T-helper 1 cell treated with Interleukin-12 subunit alpha and Interleukin-12 subunit beta and Interleukin-4 antibody, amounts not matched to agents 30 μg/mL and 1 μg/mL, for 36 hours (primary cell): ENCODE results near the gene FCRL3.
"Not testable (repeated sequence)": the region's sequence is repeated elsewhere in the genome, so short reads cannot be mapped to it uniquely, and the experiment has no call there.

Source experiments
- H3K27ac Mint-ChIP-seq: one replicate; pipeline ENCODE4 v1.8.0; 2021; ENCODE audit warnings: mild to moderate bottlenecking, mixed read lengths
- H3K27me3 Mint-ChIP-seq: one replicate; pipeline ENCODE4 v1.8.0; 2021; ENCODE audit warnings: low read depth, mixed read lengths
- H3K36me3 Mint-ChIP-seq: one replicate; pipeline ENCODE4 v1.8.0; 2021; ENCODE audit warnings: low read depth, mixed read lengths
- H3K4me1 Mint-ChIP-seq: one replicate; pipeline ENCODE4 v1.8.0; 2021; ENCODE audit warnings: low read depth, mixed read lengths
- H3K4me3 Mint-ChIP-seq: one replicate; pipeline ENCODE4 v1.8.0; 2021; ENCODE audit warnings: mild to moderate bottlenecking, moderate library complexity, mixed read lengths
- H3K9me3 Mint-ChIP-seq: one replicate; pipeline ENCODE4 v1.8.0; 2021; ENCODE audit warnings: mixed read lengths

The FCRL3 gene, protein sequence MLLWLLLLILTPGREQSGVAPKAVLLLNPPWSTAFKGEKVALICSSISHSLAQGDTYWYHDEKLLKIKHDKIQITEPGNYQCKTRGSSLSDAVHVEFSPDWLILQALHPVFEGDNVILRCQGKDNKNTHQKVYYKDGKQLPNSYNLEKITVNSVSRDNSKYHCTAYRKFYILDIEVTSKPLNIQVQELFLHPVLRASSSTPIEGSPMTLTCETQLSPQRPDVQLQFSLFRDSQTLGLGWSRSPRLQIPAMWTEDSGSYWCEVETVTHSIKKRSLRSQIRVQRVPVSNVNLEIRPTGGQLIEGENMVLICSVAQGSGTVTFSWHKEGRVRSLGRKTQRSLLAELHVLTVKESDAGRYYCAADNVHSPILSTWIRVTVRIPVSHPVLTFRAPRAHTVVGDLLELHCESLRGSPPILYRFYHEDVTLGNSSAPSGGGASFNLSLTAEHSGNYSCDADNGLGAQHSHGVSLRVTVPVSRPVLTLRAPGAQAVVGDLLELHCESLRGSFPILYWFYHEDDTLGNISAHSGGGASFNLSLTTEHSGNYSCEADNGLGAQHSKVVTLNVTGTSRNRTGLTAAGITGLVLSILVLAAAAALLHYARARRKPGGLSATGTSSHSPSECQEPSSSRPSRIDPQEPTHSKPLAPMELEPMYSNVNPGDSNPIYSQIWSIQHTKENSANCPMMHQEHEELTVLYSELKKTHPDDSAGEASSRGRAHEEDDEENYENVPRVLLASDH

DNA sequence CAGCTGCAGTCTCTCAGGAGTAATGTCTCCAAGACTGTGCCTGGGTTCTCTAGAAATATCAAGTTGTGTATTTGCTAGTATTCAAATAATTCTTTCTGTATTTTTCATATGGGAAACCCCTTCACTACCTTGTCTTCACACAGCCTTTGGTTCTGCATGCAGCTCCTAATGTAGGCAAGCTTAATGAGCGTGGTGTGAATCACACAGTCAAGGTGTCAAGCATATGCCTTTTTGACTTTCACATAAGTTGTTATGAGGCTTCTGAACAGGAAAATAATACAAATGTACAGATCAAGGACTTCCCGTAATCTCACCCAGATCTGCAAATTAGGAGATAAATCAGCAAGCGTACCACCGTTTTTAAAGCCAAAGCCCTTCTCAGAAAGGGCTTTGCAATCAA, at the start of gene FCRL3:
Gene FCRL3, minus strand, starts transcription at position 38 of the 400 bp plus-strand sequence. CDS start 280 bp downstream, outside the sequence.
- H3K4me1 Mint-ChIP-seq, result no peaks in the 10 kb centered on the region
- no peaks in the 10 kb centered on the region for H3K36me3 Mint-ChIP-seq
- no peaks in the 10 kb centered on the region for H3K9me3 Mint-ChIP-seq
- H3K27ac Mint-ChIP-seq, result no peak within 1 kb of the TSS
- H3K27me3 Mint-ChIP-seq, result peaks cover 3% of the 10 kb centered on the region
- H3K4me3 Mint-ChIP-seq, result no peak within 1 kb of the TSS

DNA sequence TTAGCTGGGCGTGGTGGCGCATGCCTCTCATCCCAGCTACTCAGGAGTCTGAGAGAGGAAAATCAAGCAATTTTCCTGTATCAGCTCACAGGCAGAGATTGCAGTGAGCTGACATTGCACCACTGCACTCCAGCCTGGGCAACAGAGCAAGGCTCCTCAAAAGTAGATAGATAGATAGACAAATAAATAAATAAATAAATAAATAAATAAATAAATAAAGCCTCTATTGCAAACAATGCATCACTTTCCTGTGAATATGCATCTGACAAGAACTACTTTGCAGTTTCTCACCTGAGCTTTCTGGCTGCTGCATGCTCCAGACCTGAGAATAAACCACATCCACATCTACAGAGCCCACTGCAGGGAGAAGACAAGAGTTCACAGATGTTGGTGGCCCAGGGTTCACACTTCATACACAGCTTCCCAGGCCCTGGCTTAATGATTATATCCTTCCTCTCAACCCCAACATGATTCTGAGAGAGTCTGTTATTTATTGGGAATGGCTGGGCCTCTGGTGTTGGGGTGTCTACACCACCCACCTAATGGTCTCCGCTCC, 47.8 kb upstream of the FCRL3 start:
- H3K4me1 Mint-ChIP-seq, result no peaks in the 10 kb centered on the region
- H3K36me3 Mint-ChIP-seq, result no peaks in the 10 kb centered on the region
- no peak overlapping the region for H3K27ac Mint-ChIP-seq
- no peaks in the 10 kb centered on the region for H3K27me3 Mint-ChIP-seq
- no peaks in the 10 kb centered on the region for H3K9me3 Mint-ChIP-seq
- H3K4me3 Mint-ChIP-seq, result no peak overlapping the region

- no peaks in the 10 kb centered on the region for H3K4me1 Mint-ChIP-seq
- H3K27ac Mint-ChIP-seq, result no peak overlapping the region
- no peaks in the 10 kb centered on the region for H3K27me3 Mint-ChIP-seq
- no peaks in the 10 kb centered on the region for H3K36me3 Mint-ChIP-seq
- no peaks in the 10 kb centered on the region for H3K9me3 Mint-ChIP-seq
- no peak overlapping the region for H3K4me3 Mint-ChIP-seq
These were observed 38.8 kb upstream of the FCRL3 start for GRCh38 chr1:157739229-157739901.

GRCh38 chr1:157735991-157736390, 35.4 kb upstream of the FCRL3 start:
- H3K27ac Mint-ChIP-seq, H3K4me1 Mint-ChIP-seq: not testable (repeated sequence)

GRCh38 chr1:157734321-157734720, 33.8 kb upstream of the FCRL3 start:
- no peaks in the 10 kb centered on the region for H3K4me1 Mint-ChIP-seq
- H3K27ac Mint-ChIP-seq, result no peak overlapping the region
- H3K27me3 Mint-ChIP-seq, result no peaks in the 10 kb centered on the region
- no peaks in the 10 kb centered on the region for H3K36me3 Mint-ChIP-seq
- H3K9me3 Mint-ChIP-seq, result no peaks in the 10 kb centered on the region
- H3K4me3 Mint-ChIP-seq, result no peak overlapping the region

More at GRCh38 chr1:157735991-157736390, 35.4 kb upstream of the FCRL3 start:
- not testable (repeated sequence) for H3K9me3 Mint-ChIP-seq, H3K36me3 Mint-ChIP-seq, H3K27me3 Mint-ChIP-seq, H3K4me3 Mint-ChIP-seq

DNA sequence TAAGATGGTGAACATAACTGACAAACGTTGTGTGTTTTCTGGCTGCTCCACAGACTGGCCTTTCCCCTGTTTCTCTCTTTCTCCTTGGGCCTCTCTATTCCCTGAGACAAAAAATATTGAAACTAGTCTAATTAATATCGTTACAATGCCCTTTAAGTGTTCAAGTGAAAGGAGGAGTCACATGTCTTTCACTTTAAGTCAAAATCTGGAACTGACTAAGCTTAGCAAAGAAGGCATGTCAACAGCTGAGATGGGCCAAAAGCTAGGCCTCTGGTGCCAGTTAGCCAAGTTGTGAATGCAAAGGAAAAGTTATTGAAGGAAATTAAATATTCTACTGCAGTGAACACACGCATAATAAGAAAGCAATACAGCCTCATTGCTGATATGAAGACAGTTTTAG, 32.2 kb upstream of the FCRL3 start:
- H3K27me3 Mint-ChIP-seq, result no peaks in the 10 kb centered on the region
- H3K36me3 Mint-ChIP-seq, result no peaks in the 10 kb centered on the region
- no peaks in the 10 kb centered on the region for H3K9me3 Mint-ChIP-seq
- H3K27ac Mint-ChIP-seq, result no peak overlapping the region
- no peak overlapping the region for H3K4me3 Mint-ChIP-seq
- H3K4me1 Mint-ChIP-seq, result no peaks in the 10 kb centered on the region

DNA sequence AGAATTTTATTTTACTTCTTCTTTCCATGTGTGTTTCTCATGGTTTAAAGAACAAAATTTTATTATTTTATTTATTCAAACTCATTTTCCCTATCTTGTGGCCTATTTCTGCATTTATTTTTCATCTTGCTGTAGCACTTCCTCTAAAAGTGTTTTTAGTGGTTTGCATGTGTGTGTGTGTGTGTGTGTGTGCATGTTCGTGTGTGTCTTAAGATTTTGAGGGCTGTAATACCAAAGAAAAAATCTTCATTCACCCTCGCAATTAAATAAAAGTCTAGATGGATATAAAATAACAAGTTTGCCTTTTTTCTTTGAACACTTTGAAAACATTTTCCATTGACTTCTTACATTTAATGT, 24.6 kb upstream of the FCRL3 start:
- Mint-ChIP-seq H3K27ac (no peak overlapping the region), H3K27me3 (no peaks in the 10 kb centered on the region), H3K36me3 (no peaks in the 10 kb centered on the region), H3K4me1 (no peaks in the 10 kb centered on the region), H3K4me3 (no peak overlapping the region), H3K9me3 (peaks cover 15% of the 10 kb centered on the region)

DNA sequence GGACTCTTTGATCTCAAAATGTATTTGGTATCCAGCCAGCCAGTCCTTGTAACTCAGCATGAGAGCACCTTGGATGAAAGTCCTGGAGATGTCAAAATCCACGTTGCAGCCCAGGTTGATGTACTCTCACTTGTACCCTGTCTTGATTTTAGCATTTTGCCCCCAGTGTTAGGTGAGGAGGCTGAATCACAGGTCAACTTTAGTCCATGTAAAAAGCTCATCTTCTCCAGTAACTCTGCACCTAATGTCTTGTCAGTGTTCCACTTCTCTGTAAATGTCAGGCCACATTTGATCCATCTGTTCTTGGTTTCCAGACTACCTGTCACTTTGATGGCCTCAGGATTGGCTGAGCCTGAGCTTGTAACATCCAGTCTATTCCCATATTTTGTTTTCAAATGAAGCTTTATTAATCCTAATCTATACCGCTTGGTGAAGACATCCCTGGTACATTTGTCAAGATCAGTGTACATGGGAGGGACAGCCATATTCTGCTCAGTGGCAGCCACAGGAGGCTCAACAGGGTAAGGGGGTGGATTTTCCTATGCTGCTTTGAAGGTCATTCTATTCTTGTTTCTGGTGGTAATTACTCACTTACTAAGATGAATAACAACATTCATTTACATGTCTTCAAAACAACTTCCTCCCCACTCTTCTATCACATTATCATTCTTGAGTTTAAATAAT, 24.1 kb upstream of the FCRL3 start:
- no peaks in the 10 kb centered on the region for H3K36me3 Mint-ChIP-seq
- no peaks in the 10 kb centered on the region for H3K4me1 Mint-ChIP-seq
- peaks cover 15% of the 10 kb centered on the region for H3K9me3 Mint-ChIP-seq
- H3K4me3 Mint-ChIP-seq, result no peak overlapping the region
- no peaks in the 10 kb centered on the region for H3K27me3 Mint-ChIP-seq
- no peak overlapping the region for H3K27ac Mint-ChIP-seq

GRCh38 chr1:157723157-157723556, 22.6 kb upstream of the FCRL3 start:
- H3K9me3 Mint-ChIP-seq, result peaks cover 15% of the 10 kb centered on the region
- no peak overlapping the region for H3K4me3 Mint-ChIP-seq
- H3K27ac Mint-ChIP-seq, result no peak overlapping the region

DNA sequence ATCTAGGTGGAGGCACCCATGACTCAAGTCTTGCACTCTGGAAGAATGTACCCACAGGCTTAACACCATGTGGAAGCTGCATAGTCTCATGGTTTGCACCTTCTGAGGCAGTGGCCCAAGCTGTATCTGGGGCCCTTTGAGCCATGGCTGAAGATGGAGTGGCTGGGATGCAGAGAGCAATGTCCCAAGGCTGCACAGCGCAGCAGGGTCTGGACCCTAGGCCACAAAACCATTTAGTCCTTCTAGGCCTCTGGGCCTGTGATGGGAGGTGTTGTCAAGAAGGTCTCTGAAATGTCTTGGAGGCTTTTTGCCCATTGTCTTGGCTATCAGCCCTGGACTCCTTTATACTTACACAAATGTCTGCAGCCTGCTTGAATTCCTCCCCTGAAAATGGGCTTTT, 21.4 kb upstream of the FCRL3 start:
- Mint-ChIP-seq H3K4me1 (no peaks in the 10 kb centered on the region), H3K4me3 (no peak overlapping the region), H3K9me3 (peaks cover 15% of the 10 kb centered on the region), H3K27ac (no peak overlapping the region), H3K36me3 (no peaks in the 10 kb centered on the region), H3K27me3 (no peaks in the 10 kb centered on the region)

More at GRCh38 chr1:157723157-157723556, 22.6 kb upstream of the FCRL3 start:
- no peaks in the 10 kb centered on the region for H3K4me1 Mint-ChIP-seq
- H3K36me3 Mint-ChIP-seq, result no peaks in the 10 kb centered on the region
- H3K27me3 Mint-ChIP-seq, result no peaks in the 10 kb centered on the region

DNA sequence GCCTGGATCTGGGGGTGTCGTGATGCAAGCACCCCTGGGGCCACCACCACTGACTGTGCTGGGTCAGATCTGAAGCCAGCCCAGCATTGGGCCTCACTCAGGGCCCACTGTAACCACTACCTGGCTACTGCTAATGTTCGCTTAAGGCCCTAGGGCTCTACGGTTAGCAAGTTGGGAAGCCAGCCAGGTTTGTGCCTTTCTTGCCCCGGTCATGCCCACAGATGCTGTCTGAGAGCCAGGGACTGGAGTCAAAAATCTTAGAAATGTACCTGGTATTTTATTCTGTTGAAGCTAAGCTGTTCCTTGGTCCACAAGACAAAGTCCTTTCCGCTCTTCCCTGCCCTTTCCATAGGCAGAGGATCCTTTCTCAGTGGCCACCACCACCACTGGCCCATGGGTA, 15.2 kb upstream of the FCRL3 start:
- no peak overlapping the region for H3K27ac Mint-ChIP-seq
- no peaks in the 10 kb centered on the region for H3K4me1 Mint-ChIP-seq
- no peaks in the 10 kb centered on the region for H3K36me3 Mint-ChIP-seq
- no peaks in the 10 kb centered on the region for H3K27me3 Mint-ChIP-seq
- no peak overlapping the region for H3K4me3 Mint-ChIP-seq
- peaks cover 2% of the 10 kb centered on the region for H3K9me3 Mint-ChIP-seq

- Mint-ChIP-seq H3K36me3 (no peaks in the 10 kb centered on the region), H3K4me1 (no peaks in the 10 kb centered on the region), H3K27ac (no peak overlapping the region), H3K27me3 (no peaks in the 10 kb centered on the region), H3K9me3 (no peaks in the 10 kb centered on the region), H3K4me3 (no peak overlapping the region)
These were observed 11.2 kb upstream of the FCRL3 start for GRCh38 chr1:157711802-157712201.

- Mint-ChIP-seq H3K36me3 (no peaks in the 10 kb centered on the region), H3K4me1 (no peaks in the 10 kb centered on the region), H3K27me3 (no peaks in the 10 kb centered on the region), H3K4me3 (no peak overlapping the region), H3K9me3 (no peaks in the 10 kb centered on the region), H3K27ac (no peak overlapping the region)
These were observed 4.3 kb upstream of the FCRL3 start for GRCh38 chr1:157704878-157705277.

- Mint-ChIP-seq H3K4me3 (no peak overlapping the region), H3K27ac (no peak overlapping the region), H3K36me3 (no peaks in the 10 kb centered on the region), H3K9me3 (no peaks in the 10 kb centered on the region), H3K27me3 (no peaks in the 10 kb centered on the region), H3K4me1 (no peaks in the 10 kb centered on the region)
These were observed 3.4 kb upstream of the FCRL3 start for GRCh38 chr1:157703981-157704380.
